Putamen (tissue), 1 donor: ENCODE measurements around the gene ARHGEF38.
"Not testable (repeated sequence)": the region's sequence is repeated elsewhere in the genome, so short reads cannot be mapped to it uniquely, and the experiment has no call there.

ENCODE experiments used
- DNase-seq: peaks from one replicate; pipeline ENCODE4 v3.0.0-alpha.2; 2016; ENCODE audit warnings: low spot score

The ARHGEF38 gene

DNA sequence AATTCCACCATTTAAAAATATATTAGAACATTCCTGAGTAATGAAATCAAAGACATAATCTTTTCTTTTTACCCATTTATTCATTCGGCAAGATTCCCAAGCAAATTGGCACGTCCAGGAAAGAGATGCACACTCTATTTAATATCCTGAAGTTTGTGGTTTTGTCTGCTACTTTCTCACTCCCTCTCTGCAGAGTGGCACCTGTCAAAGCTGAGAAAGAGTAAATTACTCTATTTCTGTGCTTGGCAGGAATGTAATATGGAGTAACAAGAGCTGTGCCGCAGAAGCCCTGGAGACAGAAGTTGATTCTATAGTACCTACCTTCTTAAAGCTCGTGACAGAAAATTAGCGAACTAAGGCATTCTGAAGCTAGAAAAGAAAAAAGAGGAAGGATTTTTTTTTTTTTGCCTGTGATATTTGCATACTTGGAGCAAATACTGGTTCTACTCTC is 161.7 kb downstream of the ARHGEF38 start:
- DNase-seq, result no peak

- DNase-seq, result no peak
Measured at GRCh38 chr4:105714932-105715331, 162.5 kb downstream of the ARHGEF38 start.

- DNase-seq, result no peak
Measured at GRCh38 chr4:105715692-105716278, 163.4 kb downstream of the ARHGEF38 start.

DNA sequence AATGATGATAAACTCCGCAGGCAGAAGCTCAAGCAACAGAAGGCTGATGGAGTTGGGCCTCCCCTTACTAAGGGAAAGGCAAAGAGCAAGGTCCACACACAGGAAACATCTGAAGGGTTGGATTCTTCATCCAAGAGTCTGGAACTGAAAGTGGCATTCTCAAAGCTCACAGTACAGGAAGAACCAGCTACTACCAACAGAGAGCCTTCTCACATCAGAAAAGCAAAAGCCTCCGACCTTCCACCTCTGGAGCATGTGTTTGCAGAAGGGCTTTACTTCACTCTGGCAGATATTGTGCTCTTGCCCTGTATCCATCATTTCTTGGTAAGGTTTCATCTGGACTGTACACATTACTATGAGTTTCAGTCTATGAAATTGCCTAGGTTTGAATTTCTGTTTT is 166.8 kb downstream of the ARHGEF38 start:
- no peak for DNase-seq

DNA sequence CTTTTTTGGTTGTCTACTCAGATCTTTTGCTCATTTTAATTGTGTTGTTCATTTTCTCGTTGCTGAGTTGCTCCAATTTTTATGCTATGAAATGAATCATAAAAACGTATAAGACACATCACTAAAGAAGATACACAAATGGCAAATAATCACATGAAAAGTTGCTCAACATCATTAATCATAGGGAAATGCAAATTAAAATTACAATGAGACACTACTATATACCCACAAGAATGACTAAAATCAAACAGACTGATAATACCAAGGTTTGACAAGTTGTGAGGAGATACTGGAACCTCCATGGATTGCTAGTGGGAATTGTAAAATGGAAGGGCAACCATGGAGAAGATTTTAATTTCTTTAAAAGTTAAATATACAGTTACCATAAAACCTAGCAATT is 173.2 kb downstream of the ARHGEF38 start:
- DNase-seq, result no peak

- DNase-seq, result not testable (repeated sequence)
Measured at GRCh38 chr4:105729895-105730294, 177.5 kb downstream of the ARHGEF38 start.
